ENCODE data around the gene GPR18.

GPR18 gene

DNA sequence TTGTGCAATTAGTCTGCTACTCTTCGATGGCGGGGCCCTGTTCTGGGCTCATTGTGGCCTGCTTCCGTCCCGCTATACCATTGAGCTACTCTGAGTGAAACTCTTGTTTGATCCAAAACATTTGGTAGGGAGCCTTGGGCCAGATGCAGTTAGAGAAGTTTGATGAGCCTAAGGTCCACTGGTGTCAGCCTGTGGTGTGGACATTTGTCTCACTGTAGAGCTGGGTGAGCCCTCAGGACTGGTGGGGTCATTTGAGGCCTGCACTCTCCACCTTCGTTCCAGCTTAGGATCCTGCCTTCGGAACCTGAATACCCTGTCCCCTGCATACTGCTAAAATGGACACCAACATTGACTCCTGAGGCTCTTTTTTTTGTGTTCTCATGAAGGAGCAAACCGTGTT is 50.7 kb downstream of the GPR18 start:
- DNase-seq: no peak

DNA sequence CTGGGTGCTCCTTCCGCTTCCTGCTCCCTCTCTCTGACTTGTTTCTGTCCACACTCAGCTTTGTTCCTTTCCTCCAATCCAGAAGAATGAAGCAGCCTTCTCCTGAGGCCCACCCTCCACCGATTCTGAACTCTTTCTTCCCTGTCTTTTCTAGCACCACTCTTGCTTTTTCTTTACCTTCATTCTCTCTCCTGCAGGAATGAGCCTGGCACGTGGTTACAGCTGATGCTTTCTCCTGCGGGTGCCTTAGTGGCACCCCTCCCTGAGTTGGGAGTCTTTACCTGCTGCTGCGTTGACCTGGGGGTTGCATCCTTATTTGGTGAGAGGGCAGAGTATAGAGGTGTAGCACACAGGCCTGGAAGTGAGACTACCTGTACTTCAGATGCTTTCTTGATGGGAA is 51.3 kb downstream of the GPR18 start:
- DNase-seq: no peak

DNA sequence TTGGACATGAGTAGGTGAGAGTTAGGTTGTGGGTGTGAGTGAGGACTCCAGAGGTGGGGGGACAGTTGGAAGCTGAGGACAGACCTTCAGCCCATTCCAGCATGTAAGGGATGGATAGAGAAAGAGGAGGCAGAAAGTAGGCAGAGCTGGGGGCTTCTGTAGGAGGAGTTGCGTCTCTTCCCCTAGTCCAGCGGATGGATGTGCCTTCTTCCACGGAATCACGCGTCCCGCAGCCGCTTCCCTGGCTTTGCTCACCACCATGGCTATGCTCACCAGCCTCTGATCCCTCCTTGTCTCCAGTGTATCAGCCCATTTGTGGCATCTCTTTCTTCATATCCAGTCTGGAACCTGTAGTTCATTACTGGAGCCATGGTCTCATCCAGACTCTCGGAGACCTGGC is 52.0 kb downstream of the GPR18 start:
- DNase-seq: no peak

DNA sequence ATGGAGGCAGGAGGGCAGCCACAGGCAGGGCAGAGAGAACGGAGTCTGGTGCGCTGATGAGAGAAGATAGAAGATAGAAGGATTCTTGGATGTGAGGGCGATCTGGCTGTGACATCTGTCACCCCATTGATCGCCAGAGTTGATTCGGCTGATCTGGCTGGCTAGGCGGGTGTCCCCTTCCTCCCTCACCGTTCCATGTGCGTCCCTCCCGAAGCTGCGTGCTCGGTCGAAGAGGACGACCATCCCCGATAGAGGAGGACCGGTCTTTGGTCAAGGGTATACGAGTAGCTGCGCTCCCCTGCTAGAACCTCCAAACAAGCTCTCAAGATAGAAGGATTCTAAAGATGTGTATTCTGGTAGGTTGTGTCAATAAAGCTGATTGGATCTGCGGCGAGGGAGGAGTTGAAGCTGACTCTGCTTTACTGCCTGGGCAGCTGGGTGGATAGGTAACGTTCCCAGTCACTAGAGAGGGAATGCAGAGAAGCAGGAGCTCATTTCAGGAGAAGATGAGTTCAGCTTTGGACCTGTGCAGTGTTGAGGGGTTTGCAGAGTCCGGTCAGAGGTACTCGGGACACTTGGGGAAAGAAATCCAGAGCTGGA is 52.5 kb downstream of the GPR18 start:
- DNase-seq: no peak

Data from right hindlimb (tissue), 1 donor.